Femur (tissue), 1 donor: ENCODE results near the gene PCYT1A.
A peak's percentile ranks its signal among the peaks of the same experiment; 100 is the strongest.
"Not testable (repeated sequence)": the region's sequence is repeated elsewhere in the genome, so short reads cannot be mapped to it uniquely, and the experiment has no call there.

Experiments
- DNase-seq: peaks from one replicate; pipeline ENCODE4 v3.0.0-alpha.2; 2017

The PCYT1A gene

DNA sequence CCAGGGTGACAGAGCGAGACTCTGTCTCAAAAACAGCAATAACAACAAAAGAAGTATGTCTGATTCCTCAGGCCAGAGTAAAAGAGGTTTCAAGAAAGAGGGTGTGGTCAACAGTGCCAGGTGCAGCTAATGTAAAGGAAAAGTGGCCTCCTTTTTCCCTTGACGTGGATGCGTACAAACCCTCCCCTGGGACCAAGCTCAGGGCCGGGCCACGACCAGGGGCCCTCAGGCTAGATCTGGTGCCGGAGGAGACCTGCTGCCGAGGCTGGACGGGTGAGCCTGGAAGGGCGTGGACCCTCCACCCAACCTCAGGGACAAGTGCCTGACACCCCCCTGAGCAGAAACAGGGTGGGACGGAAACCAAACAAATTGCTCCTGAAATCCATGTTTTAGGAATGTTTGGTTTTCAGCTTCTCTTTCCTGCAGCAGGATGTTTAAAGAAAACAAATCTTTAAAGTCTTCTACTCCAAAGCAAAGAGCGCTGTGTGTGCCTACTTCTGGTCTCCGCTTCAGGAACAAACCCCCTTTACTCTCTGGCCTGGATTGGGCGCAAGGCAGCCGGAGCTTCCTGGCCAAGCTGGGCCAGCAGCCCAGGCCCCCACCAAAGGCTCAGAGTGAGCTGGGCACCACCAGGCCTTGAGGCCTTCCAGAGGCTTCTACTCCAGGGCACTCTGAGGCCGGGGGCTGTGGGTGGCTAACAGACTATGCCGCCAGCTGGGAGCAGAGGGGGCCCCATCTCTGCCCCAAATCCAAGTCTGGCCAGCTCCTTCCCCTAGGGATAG lies 97.8 kb downstream of the PCYT1A start:
- peak; percentile 61 for DNase-seq

DNA sequence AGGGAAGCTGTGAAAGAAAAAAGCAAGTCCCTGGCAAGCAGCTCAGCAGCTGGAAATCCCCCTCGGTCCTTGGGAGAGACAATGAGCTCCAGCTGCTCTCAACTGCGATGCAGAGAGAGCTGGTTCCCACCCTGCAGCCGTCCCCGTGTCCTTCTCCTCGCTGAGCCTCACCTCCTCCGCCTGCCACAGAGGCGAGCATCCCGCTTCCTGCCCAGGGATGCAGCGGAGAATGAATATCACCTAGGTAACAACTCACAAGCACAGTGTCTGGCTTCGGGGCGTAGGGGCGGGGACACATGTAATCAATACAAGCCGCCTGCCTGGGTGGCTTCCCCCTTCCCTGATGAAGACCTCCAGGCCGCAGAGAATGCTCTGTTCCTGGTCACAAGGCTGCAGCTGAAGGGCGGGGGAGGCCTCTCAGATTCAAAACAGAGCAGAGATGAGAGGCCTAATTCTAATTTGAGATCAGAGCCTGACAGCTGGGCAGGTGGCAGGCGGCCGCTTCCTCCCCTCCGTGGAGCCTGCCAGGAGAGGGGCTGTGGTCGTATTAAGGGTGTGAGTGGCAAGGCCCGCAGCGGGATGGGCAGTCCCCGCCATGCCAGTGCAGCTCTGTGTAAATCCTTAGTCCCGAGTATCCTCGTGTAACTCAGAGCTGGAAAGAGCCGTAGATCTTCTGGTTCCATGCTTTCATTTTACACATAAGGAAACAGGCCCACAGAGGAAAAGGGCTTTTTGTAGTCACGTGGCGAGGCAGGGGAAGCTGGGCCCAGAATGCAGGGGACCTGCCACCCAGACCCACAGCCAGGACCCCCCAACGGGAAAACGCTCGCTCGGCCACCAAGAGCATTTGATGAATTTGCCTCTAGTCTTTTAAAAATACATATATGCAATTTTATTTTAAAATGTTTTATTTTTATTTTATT lies 100.6 kb downstream of the PCYT1A start:
- peak; percentile 75 for DNase-seq

DNA sequence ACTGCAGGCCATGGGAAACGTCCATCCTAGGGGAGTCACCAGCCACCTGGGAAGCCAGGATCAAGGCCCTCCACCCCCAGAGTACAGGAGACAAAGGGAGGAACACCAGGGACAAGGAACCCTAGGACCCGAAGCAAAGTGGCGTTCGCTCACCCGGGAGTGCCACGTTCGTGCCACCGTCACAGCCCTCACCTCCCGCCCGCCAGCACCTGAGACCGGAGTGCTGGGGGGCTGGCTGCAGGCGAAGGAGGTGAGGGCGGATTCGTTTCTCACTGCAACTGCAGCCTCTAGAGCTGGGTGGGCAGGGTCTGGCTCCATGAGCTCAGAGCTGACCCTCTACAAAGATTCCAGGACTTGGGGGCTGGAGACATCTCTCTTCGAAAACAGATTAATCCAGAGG lies 102.6 kb downstream of the PCYT1A start:
- no peak for DNase-seq

DNA sequence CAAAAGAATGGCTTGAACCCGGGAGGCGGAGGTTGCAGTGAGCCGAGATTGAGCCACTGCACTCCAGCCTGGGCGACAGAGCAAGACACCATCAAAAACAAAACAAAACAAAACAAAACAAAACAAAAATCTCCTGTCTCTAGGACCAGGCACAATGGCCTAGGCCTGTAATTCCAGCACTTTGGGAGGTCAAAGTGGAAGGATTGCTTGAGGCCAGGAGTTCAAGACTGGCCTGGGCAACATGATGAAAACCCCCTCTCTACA lies 103.4 kb downstream of the PCYT1A start:
- not testable (repeated sequence) for DNase-seq

DNA sequence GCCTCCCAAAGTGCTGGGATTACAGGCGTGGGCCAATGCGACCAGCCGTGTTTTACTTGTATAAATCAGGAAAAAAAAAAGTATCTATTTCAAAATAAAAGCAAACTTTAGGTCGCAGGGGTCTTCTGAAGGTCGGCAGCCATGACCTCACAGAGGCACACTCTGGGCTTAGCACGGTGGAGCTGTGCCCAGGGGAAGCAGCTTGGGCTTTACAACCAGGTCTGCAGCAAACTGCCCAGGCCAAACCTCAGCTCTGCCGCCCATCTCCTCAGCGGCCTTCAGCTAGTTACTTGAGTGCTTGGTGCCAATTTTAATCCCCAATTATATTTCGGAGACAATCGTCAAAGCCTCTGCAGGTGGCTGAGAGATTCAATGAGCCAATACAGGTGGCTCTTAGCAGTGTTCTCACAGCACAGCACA lies 106.4 kb downstream of the PCYT1A start:
- DNase-seq = no peak

DNA sequence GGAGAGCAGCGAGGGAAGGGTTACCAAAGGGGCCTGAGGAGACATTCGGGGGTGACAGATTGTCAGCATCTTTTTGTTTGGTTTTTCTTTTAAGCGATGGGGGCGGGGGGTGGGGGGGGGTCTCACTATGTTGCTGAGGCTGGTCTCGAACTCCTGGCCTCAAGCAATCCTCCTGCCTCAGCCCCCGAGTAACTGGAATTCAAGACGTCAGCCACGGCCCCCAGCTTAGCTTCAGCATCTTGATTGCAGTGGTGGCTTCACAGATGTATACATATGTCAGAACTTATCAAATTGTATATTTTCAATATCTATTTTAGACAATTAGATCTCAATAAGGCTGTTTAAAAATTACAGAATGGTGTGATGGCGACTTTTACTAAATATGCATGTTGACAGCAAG lies 107.2 kb downstream of the PCYT1A start:
- no peak for DNase-seq
